ENCODE data around the gene CCR4.
"Not testable (repeated sequence)": the region's sequence is repeated elsewhere in the genome, so short reads cannot be mapped to it uniquely, and the experiment has no call there.

Gene CCR4

DNA sequence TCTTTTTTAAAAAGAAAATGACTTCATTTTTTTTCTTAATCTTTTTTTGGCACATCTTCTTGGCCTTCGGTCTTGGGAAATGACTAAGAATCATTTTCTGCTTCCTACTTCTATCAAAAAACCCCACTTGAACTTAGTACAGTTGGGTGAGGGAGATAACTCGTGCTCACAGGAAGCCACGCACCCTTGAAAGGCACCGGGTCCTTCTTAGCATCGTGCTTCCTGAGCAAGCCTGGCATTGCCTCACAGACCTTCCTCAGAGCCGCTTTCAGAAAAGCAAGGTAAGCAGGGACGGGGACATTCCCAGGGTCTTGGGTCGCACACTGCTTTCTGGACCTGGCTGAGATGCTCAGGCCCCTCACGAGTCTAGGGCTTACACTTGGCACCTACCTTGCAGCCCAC, at the start of gene CCR4:
TSS of gene CCR4 (plus strand) at position 235 of the 402 bp plus-strand sequence. CDS start 1,779 bp downstream, outside the sequence.
- peak; percentile 26 for DNase-seq

DNA sequence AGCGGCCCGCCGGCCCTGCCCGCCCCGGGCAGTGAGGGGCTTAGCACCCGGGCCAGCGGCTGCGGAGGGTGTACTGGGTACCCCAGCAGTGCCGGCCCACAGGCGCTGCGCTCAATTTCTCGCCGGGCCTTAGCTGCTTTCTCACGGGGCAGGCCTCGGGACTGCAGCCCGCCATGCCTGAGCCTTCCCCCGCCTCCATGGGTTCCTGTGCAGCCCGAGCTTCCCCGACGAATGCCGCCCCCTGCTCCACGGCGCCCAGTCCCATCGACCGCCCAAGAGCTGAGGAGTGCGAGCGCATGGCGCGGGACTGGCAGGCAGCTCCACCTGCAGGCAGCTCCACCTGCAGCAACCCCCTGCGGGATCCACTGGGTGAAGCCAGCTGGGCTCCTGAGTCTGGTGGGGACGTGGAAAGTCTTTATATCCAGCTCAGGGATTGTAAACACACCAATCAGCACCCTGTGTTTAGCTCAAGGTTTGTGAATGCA, 48.5 kb upstream of the CCR4 start:
- DNase-seq = peak; percentile 6

DNA sequence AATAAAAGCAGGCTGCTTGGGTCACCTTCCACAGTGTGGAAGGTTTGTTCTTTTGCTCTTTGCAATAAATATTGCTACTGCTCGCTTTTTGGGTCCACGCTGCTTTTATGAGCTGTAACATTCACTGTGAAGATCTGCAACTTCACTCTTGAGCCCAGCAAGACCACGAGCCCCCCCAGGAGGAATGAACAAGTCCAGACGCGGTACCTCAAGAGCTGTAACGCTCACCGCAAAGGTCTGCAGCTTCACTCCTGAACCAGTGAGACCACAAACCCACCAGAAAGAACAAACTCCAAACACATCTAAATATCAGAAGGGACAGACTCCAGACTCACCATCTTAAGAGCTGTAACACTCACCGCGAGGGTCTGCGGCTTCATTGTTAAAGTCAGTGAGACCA, 47.5 kb upstream of the CCR4 start:
- DNase-seq = no peak

DNA sequence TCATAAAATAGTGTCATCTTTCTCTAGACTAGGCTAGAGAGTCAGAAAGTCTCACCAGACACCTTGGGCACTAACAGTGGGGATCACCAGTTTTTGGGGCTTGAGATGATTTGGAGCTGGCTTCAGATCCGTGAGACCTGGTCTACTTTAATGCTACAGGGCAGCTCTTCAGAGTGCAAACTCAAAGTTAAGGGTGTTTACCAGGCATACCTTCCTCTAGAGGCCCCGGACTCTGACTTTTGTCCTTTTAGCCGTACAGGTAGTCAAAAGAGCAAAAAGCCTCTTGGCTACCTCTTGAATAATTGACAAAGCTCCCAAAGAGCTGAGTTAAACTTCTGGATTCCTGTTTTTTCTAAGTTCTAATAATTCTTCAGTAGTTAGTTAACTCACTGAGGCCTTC, 41.4 kb upstream of the CCR4 start:
- DNase-seq = no peak

DNA sequence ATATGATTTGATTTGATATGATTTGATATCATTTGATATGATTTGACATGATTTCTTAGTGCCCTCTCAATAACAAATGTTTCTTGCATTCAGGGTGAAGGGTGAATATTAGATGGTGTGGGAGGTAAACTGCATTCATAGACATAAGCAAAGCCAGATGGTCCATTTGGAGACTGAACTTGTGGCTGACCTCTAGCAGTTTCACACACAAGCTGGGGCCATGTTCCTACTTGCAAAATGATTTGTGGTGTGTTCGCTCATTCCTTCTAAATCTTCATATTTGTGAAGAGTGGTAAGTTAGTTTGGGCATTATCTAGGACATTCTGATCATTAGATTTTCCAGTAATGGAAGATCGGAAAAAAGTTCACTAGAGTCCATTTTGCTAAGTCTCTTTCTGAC, 40.5 kb upstream of the CCR4 start:
- no peak for DNase-seq

DNA sequence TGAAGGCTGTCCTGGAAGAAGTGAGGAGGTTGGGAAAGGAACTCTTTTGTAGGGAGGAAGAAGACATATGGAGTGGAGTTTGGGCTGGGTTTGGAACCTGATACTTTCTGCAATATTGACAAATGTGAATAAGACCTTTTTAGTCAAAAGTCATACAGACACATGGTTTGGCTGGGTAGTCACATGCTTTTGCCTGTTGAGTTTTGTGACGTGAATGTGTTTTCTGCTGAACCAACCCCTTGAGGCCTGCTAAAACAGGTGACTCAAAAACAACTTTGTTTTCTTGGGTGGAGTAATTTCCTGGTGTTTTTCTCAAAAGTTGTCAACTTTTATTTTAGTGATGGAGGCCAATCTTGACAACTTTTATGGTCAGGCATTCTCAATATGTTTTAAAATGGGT, 39.4 kb upstream of the CCR4 start:
- no peak for DNase-seq

DNA sequence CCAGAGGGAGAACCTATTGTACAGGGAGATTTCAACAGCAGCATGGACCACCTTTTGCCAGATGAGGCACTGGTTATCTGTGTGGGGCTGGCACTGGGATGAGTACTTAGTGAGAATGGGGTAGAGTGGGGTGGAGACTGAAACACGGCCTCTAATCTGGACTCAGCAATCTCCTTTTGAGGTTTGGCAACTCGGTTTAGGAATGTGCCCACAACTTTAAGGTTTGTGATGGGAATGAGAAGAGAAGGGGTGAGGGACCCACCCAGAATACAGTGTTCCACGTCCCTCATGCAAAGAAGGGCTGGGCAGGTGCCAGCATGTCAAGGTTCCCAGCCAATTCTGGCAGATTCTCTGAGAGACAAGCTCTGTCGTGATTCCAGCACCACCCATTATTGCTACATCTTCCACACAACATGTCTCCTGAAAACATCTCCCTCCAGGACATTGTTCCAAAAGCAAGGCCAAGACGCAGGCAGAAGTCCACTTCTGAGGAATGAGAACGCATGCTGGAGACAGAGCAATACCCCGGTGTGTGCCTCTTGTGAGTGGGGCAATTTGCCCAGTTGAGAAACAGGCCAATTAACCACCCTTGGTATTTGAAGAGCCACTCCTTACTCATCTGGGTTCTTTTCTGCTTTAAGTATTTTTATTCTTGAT, 37.5 kb upstream of the CCR4 start:
- DNase-seq = no peak

DNA sequence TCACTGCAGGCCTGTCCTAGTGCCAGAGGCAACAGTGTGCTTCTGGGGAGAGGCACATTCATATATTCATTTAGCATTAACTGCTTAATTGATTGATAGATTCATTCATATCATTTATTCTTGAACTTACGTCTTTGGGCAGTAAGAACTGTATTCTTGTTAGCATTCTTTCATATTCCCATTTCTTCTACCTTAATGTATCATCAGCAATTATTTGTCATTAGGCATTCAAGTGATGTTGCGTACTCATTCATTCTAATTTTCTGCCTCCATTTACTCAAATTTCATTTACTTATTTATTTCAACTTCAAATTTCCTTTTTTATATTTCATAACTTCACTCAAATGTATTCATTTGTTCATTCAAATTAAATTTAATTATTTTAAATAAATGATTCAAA, 31.5 kb upstream of the CCR4 start:
- DNase-seq = no peak

DNA sequence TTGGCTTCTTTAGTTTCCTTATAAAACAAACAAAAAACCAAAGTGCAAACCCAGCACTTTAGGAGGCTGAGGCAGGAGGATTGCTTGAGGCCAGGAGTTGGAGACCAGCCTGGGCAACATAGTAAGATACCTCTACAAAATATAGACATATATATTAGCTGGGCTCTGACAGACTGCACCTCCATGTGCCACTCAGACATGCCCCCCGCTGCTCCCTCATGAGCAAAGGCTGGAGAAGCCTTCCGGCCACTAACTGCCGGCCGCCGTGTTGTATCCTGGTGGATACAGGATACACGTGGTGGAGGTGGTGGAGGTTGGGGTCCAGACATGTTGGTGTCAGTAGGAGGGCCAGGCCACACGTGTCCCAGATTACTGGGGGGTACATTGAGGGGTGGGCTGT, 29.4 kb upstream of the CCR4 start:
- no peak for DNase-seq

DNA sequence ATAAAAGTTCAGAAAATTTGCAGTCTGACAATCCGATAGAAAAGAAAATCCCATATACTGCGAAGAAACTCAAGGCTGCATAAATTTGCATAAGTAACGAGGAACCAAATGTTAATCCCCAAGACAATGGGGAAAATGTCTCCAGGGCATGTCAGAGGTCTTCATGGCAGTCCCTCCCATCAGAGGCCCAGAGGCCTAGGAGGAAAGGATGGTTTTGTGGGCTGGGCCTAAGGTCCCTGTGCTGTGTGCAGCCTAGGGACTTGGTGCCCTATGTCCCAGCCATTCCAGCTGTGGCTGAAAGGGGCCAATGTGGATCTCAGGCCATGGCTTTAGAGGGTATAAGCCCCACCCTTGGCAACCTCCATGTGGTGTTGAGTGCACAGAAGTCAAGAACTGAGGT, 21.3 kb upstream of the CCR4 start:
- no peak for DNase-seq

DNA sequence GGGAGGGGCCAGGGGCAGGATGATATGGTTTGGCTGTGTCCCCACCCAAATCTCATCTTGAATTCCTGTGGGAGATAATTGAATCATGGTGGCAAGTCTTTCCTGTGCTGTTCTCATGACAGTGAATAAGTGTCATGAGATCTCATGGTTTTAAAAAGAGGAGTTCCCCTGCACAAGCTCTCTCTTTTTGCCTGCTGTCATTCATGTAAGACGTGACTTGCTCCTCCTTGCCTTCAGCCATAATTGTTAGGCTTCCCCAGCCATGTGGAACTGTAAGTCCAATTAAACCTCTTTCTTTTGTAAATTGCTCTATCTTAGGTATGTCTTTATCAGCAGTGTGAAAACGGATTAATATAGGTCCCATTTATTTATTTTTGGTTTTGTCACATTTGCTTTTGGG, 20.2 kb upstream of the CCR4 start:
- not testable (repeated sequence) for DNase-seq

DNA sequence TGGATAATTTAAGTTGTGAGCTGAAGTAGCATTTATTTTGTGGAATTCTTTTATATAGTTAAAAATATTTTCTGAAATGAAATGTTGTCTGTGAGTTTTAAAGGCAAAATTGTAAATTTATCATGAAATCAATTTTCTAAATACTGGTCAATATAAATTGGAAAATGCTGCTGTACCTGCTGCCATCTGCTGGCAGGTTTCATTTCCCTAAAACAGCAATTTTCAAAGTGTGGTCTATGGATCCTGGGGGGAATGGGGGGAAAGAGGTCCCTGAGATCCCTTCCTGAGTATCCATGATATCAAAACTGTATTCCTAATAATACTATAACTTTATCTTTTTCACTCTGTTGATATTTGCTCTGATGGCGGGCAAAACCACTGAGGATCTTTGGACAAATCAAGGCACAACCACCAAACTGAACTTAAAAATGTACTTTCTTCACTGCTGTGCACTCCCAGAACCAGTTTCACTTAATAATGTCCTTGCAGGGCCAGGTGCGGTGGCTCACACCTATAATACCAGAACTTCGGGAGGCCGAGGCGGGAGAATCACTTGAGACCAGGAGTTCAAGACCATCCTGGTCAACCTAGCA, 17.2 kb upstream of the CCR4 start:
- DNase-seq = no peak

DNA sequence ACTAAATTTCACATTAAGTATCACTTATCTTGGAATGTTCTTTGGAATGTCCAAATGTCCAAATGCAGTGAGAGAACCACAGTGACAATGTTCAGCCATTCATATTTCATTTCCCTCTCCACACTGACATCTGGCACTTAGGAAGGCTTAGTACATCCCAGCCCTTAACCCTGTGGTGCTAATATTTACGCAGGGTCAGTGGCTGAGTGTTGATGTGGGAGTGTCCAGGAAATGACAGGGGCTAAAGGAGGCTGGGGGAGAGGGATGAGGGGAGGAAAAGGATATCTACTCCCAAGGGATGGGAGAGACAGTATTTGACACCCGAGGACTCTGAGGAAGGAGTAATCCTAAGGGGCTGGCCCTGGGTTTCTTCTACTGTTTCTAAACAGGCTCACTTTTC, 14.1 kb upstream of the CCR4 start:
- DNase-seq = no peak

DNA sequence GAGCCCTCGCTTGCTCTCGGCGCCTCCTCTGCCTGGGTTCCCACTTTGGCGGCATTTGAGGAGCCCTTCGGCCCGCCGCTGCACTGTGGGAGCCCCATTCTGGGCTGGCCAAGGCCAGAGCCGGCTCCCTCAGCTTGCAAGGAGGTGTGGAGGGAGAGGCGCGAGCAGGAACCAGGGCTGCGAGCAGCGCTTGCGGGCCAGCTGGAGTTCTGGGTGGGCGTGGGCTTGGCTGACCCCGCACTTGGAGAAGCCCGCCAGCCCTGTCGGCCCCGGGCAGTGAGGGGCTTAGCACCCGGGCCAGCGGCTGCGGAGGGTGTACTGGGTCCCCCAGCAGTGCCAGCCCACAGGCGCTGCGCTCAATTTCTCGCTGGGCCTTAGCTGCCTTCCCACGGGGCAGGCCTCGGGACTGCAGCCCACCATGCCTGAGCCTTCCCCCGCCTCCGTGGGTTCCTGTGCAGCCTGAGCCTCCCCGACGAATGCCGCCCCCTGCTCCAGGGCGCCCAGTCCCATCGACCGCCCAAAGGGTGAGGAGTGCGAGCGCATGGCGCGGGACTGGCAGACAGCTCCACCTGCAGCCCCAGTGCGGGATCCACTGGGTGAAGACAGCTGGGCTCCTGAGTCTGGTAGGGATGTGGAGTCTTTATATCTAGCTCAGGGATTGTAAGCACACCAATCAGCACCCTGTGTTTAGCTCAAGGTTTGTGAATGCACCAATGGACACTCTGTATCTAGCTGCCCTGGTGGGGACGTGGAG, 11.7 kb upstream of the CCR4 start:
- DNase-seq = not testable (repeated sequence)

DNA sequence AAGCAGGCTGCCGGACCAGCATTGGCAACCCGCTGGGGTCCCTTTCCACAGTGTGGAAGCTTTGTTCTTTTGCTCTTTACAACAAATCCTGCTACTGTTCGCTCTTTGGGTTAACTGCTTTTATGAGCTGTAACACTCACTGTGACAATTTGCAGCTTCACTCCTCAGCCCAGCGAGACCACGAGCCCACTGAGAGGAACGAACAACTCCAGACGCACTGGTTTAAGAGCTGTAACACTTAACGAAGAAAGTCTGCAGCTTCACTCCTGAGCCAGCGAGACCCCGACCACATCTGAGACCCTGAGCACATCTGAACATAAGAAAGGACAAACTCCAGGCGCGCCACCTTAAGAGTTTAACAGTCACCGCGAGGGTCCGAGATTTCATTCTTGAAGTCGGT, 10.7 kb upstream of the CCR4 start:
- no peak for DNase-seq

DNA sequence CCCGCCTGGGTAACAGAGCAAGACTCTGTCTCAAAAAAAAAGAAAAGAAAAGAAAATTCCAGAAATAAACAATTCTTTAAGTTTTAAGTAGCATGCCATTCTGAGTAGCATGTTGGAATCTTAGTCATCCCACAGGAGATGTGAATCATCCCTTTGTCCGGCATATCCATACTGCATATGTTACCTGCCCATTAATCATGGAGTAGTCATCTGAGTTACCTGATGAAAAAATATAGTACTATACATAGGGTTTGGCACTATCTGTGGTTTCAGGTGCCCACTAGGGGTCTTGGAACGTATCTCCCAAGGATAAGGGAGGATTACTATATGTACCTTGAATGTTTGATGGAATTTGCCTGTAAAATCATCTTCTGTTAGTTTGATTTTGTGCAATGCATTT, 6.3 kb upstream of the CCR4 start:
- DNase-seq = no peak

DNA sequence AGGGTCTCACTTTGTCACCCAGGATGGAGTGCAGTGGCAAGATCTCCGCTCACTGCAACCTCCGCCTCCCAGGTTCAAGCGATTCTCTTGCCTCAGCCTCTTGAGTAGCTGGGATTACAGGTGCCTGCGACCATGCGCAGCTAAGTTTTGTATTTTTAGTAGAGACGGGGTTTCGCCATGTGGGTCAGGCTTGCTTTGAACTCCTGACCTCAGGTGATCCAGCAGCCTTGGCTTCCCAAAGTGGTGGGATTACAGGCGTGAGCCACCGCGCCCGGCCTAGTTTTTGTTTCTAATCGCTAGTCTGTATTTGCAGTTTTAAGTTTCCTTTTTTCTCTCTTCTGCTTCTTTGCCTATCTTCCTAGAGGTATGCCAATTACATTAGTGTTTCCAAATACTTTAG, 5.8 kb upstream of the CCR4 start:
- DNase-seq = not testable (repeated sequence)

DNA sequence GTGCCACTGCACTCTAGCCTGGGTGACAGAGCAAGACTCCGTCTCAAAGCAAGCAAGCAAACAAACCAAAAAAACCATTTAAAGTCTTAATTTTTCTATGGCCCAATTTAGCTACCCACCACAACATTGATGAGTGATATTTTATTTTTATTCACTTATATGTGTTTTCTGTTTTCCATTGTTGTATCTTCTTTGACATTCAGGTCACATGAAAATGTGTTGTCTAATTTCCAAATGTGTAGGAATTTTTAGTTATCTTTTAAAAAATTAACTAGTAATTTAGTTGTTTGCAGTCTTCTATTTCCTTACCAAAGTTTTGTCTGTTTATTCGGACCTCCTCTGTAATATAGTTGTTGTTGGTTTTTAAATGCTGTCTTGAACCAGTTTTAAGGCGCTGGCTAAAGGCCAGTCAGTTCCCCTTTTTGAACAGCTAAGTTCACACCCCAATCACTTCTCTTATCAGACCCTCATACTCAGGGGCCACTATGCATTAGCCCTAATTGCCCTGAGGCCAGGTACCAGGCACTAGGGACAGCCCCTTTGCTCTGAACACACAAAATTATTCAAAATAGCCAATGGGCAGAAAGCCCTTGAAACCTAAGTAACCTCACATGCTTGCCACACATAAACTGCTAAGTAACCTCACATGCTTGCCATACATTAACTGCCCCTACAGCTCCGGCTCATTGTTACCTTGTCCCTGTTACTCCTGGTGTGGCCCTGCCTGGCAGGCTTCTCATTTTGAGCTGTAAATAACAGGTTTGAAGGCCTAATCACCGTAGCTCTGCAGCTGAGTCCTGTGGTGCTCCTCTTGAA, 4.3 kb upstream of the CCR4 start:
- DNase-seq = no peak

DNA sequence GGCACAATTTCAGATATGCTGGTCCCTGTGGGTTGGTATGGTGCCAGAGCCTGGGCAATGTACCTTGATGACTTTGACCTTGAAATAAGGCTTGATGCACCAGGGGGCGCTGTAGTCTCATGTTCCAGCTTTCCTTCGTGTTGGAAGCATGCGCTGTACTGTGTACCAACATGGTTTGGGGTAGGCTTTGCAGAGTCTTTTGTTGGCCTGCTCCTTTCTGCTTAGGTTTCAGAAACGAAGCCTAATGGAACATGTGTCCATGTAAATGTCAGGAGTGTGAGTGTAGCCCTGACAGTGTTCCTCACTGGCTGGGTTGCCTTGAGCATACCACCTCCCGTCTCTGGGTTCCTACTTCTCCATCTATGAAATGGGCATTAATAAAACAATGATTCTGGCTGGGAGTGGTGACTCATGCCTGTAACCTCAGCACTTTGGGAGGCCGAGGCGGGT, 3.6 kb upstream of the CCR4 start:
- DNase-seq = peak; percentile 93

DNA sequence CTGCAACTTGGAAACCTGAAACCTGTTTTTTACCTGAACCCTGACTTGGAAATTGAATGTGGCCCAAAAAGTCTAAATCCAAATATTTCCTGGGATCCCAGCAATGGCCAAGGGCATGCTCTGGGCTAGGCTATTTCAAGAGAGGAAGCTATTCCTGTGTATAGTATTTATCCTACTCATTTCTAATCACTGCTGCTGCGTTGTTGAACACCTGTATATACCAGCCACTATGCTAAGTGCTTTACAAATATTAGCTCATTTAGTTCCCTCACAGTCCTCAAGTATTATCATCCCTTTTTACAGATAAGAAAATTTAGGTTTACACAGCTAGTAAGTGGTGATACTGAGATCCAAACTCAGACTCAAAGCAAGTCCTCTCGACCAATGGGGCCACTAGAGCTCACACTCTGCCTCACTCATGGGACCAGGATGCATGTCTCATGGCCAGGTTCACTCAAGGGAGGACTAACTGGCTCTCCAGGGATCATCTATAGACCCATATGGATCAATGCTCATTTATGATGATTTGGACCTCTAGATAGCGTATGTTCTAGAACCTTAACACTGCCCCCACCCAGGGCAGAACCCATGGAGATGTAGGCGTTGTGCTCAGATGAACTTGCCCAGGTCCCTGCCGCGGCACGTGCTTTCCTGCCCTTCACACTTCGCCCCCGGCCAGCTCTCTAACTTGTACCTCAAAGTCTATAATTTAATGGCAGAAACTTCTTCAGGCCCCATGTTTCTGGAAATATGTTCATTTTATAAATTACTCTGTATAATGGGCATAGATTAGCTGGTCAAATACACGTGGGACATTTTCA, 2.6 kb upstream of the CCR4 start:
- DNase-seq = no peak

DNA sequence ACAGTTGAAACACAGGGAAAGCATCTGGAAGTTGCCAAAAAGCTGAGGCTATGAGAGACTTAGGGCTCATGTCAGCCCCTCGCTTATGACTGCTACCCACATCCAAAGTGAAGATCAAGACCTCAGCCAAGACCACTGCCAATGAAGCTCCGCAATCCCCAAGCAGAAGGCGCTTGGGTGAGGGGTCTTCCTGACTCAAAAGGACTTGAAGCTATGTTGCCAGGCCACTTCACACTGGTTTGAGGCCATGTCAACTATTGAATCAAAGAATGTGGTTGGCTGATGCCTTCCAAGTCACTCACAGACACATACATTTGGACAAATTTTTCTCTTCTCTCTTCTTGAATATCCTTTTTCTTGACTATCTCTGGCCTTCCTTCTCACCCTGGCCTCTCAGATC, 928 bp upstream of the CCR4 start:
- DNase-seq = no peak

DNA sequence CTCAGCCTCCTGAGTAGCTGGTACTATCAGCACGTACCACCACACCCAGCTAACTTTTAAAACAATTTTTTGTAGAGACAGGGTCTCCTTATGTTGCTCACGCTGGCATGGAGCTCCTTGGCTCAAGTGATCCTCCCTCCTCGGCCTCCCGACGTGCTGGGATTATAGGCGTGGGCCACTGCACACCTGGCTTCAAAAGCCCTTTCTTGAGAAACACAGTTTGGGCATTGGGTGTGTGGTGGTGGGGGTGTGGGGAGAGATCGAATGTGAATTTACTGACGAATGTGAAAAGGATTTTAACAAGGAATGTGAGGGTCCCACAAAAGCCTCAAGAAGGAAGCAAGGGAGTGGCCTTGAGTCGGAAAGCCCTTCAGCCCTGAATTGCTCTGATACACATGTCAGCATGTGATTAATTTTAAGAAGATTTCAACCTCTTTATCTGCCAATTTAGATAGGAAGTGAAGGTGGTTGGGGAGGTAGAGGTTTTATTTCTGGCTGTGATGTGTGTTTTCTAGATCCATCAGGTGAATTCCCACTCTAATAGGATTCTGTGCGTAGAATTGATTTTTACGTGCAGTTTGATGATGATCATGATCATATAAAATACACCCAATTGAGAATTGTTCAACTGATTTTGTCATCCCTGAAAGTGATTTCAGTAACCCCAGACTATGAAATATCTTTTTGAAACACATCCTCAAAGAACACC, 1.1 kb downstream of the CCR4 start:
- no peak for DNase-seq
